GM13977 (cell line): ENCODE results near the gene BTN1A1.
"Not testable (repeated sequence)": the region's sequence is repeated elsewhere in the genome, so short reads cannot be mapped to it uniquely, and the experiment has no call there.

Experiments
- DNase-seq: peaks from one replicate; pipeline ENCODE4 v3.0.0; 2012; ENCODE audit warnings: low spot score
- CTCF ChIP-seq: IDR thresholded peaks from 2 replicates; pipeline ENCODE4 v1.5.1; 2012; ENCODE audit warnings: mild to moderate bottlenecking, control low read depth; ENCODE audit not compliant: insufficient read depth; ENCODE audit errors: extremely low read depth, missing control alignments
- in situ Hi-C: fragments of 300-500 bp; cut with MboI; formaldehyde crosslinking; loops from one replicate; pipeline ENCODE4 v1.12.0; 2022; ENCODE audit warnings: low sequenced_read_pairs, low pct_unique_long_range_greater_than_20kb, mixed read lengths, inconsistent platforms; ENCODE audit not compliant: unreplicated experiment

Gene BTN1A1

GRCh38 chr6:26459023-26459810 is 40.9 kb upstream of the BTN1A1 start:
- no peak for TF ChIP-seq CTCF
- in situ Hi-C loops: no loop called here
- no peak for DNase-seq

GRCh38 chr6:26461353-26461752 is 38.8 kb upstream of the BTN1A1 start:
- in situ Hi-C loops, DNase-seq: not testable (repeated sequence)

GRCh38 chr6:26464014-26464413 is 36.1 kb upstream of the BTN1A1 start:
- in situ Hi-C loops: no loop called here
- DNase-seq: no peak

GRCh38 chr6:26464416-26465131 is 35.5 kb upstream of the BTN1A1 start:
- in situ Hi-C loops: no loop called here
- TF ChIP-seq CTCF: no peak
- no peak for DNase-seq

More at GRCh38 chr6:26464014-26464413, 36.1 kb upstream of the BTN1A1 start:
- TF ChIP-seq CTCF: no peak

- no peak for DNase-seq
- in situ Hi-C loops: no loop called here
- no peak for TF ChIP-seq CTCF
These were observed 34.3 kb upstream of the BTN1A1 start for GRCh38 chr6:26465776-26466175.

- in situ Hi-C loops: no loop called here
- no peak for TF ChIP-seq CTCF
- DNase-seq: no peak
These were observed 31.3 kb upstream of the BTN1A1 start for GRCh38 chr6:26468829-26469228.

- in situ Hi-C loops: no loop called here
- DNase-seq: no peak
- TF ChIP-seq CTCF: no peak
These were observed 29.5 kb upstream of the BTN1A1 start for GRCh38 chr6:26470643-26471042.
